ENCODE measurements around the gene EDC3.

Gene EDC3

GRCh38 chr15:74616996-74617395 lies 78.8 kb downstream of the EDC3 start:
- Histone ChIP-seq H4K8ac (ENCODE audit: low read depth, low read length) (no peak overlapping the region), H3K4me3 (ENCODE audit: low read length) (no peak overlapping the region), H2BK15ac (replicated peaks; ENCODE audit: low read depth) (no peak overlapping the region), H3K4me2 (ENCODE audit: low read length) (peak overlapping the region; percentile 90), H3K56ac (ENCODE audit: low read length) (peak overlapping the region; percentile 87), H2BK120ac (ENCODE audit: low read depth, low read length) (no peak overlapping the region), H2BK5ac (ENCODE audit: low read length) (no peak overlapping the region), H3K27me3 (ENCODE audit: insufficient read depth, low read length, poor library complexity) (no peaks in the 10 kb centered on the region), H3K27ac (ENCODE audit: low read depth, low read length) (no peak overlapping the region), H2AK5ac (ENCODE audit: low read length) (no peak overlapping the region), H3K36me3 (ENCODE audit: control insufficient read depth, insufficient read depth, low read length) (peaks cover under 1% of the 10 kb centered on the region), H3K9ac (ENCODE audit: low read length) (peak overlapping the region; percentile 96), H3K18ac (ENCODE audit: low read length) (no peak overlapping the region), H3K79me1 (ENCODE audit: low read length) (peaks cover 26% of the 10 kb centered on the region), H3K4me1 (ENCODE audit: control insufficient read depth, low read depth, low read length) (peaks cover 2% of the 10 kb centered on the region), H3K79me2 (ENCODE audit: control insufficient read depth, insufficient read depth, low read length) (peaks cover 33% of the 10 kb centered on the region), H3K4ac (ENCODE audit: low read depth, low read length) (no peak overlapping the region), H4K5ac (ENCODE audit: low read length) (no peak overlapping the region), H3K23ac (ENCODE audit: low read length) (no peak overlapping the region)
- DNase-seq: no peak

- no peak overlapping the region for H4K5ac ChIP-seq (ENCODE audit: low read length)
- no peaks in the 10 kb centered on the region for H3K27me3 ChIP-seq (ENCODE audit: insufficient read depth, low read length, poor library complexity)
- no peak overlapping the region for H3K27ac ChIP-seq (ENCODE audit: low read depth, low read length)
- H2BK15ac ChIP-seq (replicated peaks; ENCODE audit: low read depth): no peak overlapping the region
- WGBS (ENCODE audit: extremely low coverage, insufficient coverage, low lambda C conversion rate): no CpG with 5 or more reads among the region's 18 CpGs
- peak overlapping the region; percentile 67 for H3K23ac ChIP-seq (ENCODE audit: low read length)
- no peak for DNase-seq
- H3K79me1 ChIP-seq (ENCODE audit: low read length): peaks cover 22% of the 10 kb centered on the region
- H4K8ac ChIP-seq (ENCODE audit: low read depth, low read length): no peak overlapping the region
- H3K18ac ChIP-seq (ENCODE audit: low read length): no peak overlapping the region
- H2BK120ac ChIP-seq (ENCODE audit: low read depth, low read length): no peak overlapping the region
- H3K4me1 ChIP-seq (ENCODE audit: control insufficient read depth, low read depth, low read length): peaks cover 2% of the 10 kb centered on the region
- H3K36me3 ChIP-seq (ENCODE audit: control insufficient read depth, insufficient read depth, low read length): no peaks in the 10 kb centered on the region
- peak overlapping the region; percentile 90 for H3K4me2 ChIP-seq (ENCODE audit: low read length)
- H3K9ac ChIP-seq (ENCODE audit: low read length): peak overlapping the region; percentile 96
- H3K4me3 ChIP-seq (ENCODE audit: low read length): peak overlapping the region; percentile 85
- H3K56ac ChIP-seq (ENCODE audit: low read length): peak overlapping the region; percentile 87
- H3K79me2 ChIP-seq (ENCODE audit: control insufficient read depth, insufficient read depth, low read length): peaks cover 30% of the 10 kb centered on the region
- H2BK5ac ChIP-seq (ENCODE audit: low read length): no peak overlapping the region
- H2AK5ac ChIP-seq (ENCODE audit: low read length): no peak overlapping the region
- peak overlapping the region; percentile 22 for H3K4ac ChIP-seq (ENCODE audit: low read depth, low read length)
Observed at GRCh38 chr15:74616366-74616939, 79.4 kb downstream of the EDC3 start.

GRCh38 chr15:74615508-74616365 lies 80.1 kb downstream of the EDC3 start, which contains the start of gene CLK3:
Gene CLK3 (plus strand): TSS chr15:74615836. CDS start chr15:74619197, 3,361 bp downstream.
- Histone ChIP-seq H3K4me3 (ENCODE audit: low read length) (peak within 1 kb of the TSS; percentile 85), H3K56ac (ENCODE audit: low read length) (peak within 1 kb of the TSS; percentile 91), H3K23ac (ENCODE audit: low read length) (peak within 1 kb of the TSS; percentile 67), H3K27ac (ENCODE audit: low read depth, low read length) (peak within 1 kb of the TSS; percentile 93), H2BK120ac (ENCODE audit: low read depth, low read length) (no peak within 1 kb of the TSS), H3K9ac (ENCODE audit: low read length) (peak within 1 kb of the TSS; percentile 96), H2BK5ac (ENCODE audit: low read length) (no peak within 1 kb of the TSS), H4K8ac (ENCODE audit: low read depth, low read length) (no peak within 1 kb of the TSS), H2BK15ac (replicated peaks; ENCODE audit: low read depth) (no peak within 1 kb of the TSS), H3K27me3 (ENCODE audit: insufficient read depth, low read length, poor library complexity) (no peaks in the 10 kb centered on the region), H3K18ac (ENCODE audit: low read length) (peak within 1 kb of the TSS; percentile 46), H3K4ac (ENCODE audit: low read depth, low read length) (peak within 1 kb of the TSS; percentile 64), H2AK5ac (ENCODE audit: low read length) (no peak within 1 kb of the TSS), H3K79me1 (ENCODE audit: low read length) (peaks cover 20% of the 10 kb centered on the region), H3K79me2 (ENCODE audit: control insufficient read depth, insufficient read depth, low read length) (peaks cover 30% of the 10 kb centered on the region), H3K4me1 (ENCODE audit: control insufficient read depth, low read depth, low read length) (peaks cover 2% of the 10 kb centered on the region), H4K5ac (ENCODE audit: low read length) (no peak within 1 kb of the TSS), H3K36me3 (ENCODE audit: control insufficient read depth, insufficient read depth, low read length) (no peaks in the 10 kb centered on the region), H3K4me2 (ENCODE audit: low read length) (peak within 1 kb of the TSS; percentile 91)
- peak; percentile 97 for DNase-seq
- whole genome bisulfite sequencing (ENCODE audit: extremely low coverage, insufficient coverage, low lambda C conversion rate): no CpG with 5 or more reads among the region's 91 CpGs

- H2BK15ac ChIP-seq (replicated peaks; ENCODE audit: low read depth): no peak overlapping the region
- peak overlapping the region; percentile 24 for H3K18ac ChIP-seq (ENCODE audit: low read length)
- peak overlapping the region; percentile 91 for H3K56ac ChIP-seq (ENCODE audit: low read length)
- H3K4me1 ChIP-seq (ENCODE audit: control insufficient read depth, low read depth, low read length): peaks cover 2% of the 10 kb centered on the region
- no peak overlapping the region for H2AK5ac ChIP-seq (ENCODE audit: low read length)
- H2BK5ac ChIP-seq (ENCODE audit: low read length): no peak overlapping the region
- H3K23ac ChIP-seq (ENCODE audit: low read length): no peak overlapping the region
- no peak overlapping the region for H4K8ac ChIP-seq (ENCODE audit: low read depth, low read length)
- peaks cover 20% of the 10 kb centered on the region for H3K79me1 ChIP-seq (ENCODE audit: low read length)
- H3K4me2 ChIP-seq (ENCODE audit: low read length): peak overlapping the region; percentile 91
- H3K4ac ChIP-seq (ENCODE audit: low read depth, low read length): peak overlapping the region; percentile 64
- H3K4me3 ChIP-seq (ENCODE audit: low read length): peak overlapping the region; percentile 62
- peak overlapping the region; percentile 93 for H3K27ac ChIP-seq (ENCODE audit: low read depth, low read length)
- H3K27me3 ChIP-seq (ENCODE audit: insufficient read depth, low read length, poor library complexity): no peaks in the 10 kb centered on the region
- H3K9ac ChIP-seq (ENCODE audit: low read length): peak overlapping the region; percentile 90
- no CpG with 5 or more reads among the region's 76 CpGs for WGBS (ENCODE audit: extremely low coverage, insufficient coverage, low lambda C conversion rate)
- H3K79me2 ChIP-seq (ENCODE audit: control insufficient read depth, insufficient read depth, low read length): peaks cover 30% of the 10 kb centered on the region
- H3K36me3 ChIP-seq (ENCODE audit: control insufficient read depth, insufficient read depth, low read length): no peaks in the 10 kb centered on the region
- no peak overlapping the region for H4K5ac ChIP-seq (ENCODE audit: low read length)
- no peak overlapping the region for H2BK120ac ChIP-seq (ENCODE audit: low read depth, low read length)
- DNase-seq: peak; percentile 77
Observed at GRCh38 chr15:74614744-74615507, 80.9 kb downstream of the EDC3 start.

- no peak overlapping the region for H3K4me3 ChIP-seq (ENCODE audit: low read length)
- no peak overlapping the region for H4K8ac ChIP-seq (ENCODE audit: low read depth, low read length)
- H3K4ac ChIP-seq (ENCODE audit: low read depth, low read length): no peak overlapping the region
- no peak overlapping the region for H3K18ac ChIP-seq (ENCODE audit: low read length)
- peak overlapping the region; percentile 86 for H3K4me2 ChIP-seq (ENCODE audit: low read length)
- H3K56ac ChIP-seq (ENCODE audit: low read length): peak overlapping the region; percentile 75
- H2BK120ac ChIP-seq (ENCODE audit: low read depth, low read length): no peak overlapping the region
- peaks cover 30% of the 10 kb centered on the region for H3K79me2 ChIP-seq (ENCODE audit: control insufficient read depth, insufficient read depth, low read length)
- H3K27ac ChIP-seq (ENCODE audit: low read depth, low read length): no peak overlapping the region
- no peaks in the 10 kb centered on the region for H3K27me3 ChIP-seq (ENCODE audit: insufficient read depth, low read length, poor library complexity)
- H3K79me1 ChIP-seq (ENCODE audit: low read length): peaks cover 20% of the 10 kb centered on the region
- H3K9ac ChIP-seq (ENCODE audit: low read length): peak overlapping the region; percentile 69
- no peak overlapping the region for H2BK15ac ChIP-seq (replicated peaks; ENCODE audit: low read depth)
- WGBS (ENCODE audit: extremely low coverage, insufficient coverage, low lambda C conversion rate): no CpG with 5 or more reads among the region's 38 CpGs
- H4K5ac ChIP-seq (ENCODE audit: low read length): no peak overlapping the region
- peaks cover 2% of the 10 kb centered on the region for H3K4me1 ChIP-seq (ENCODE audit: control insufficient read depth, low read depth, low read length)
- H3K36me3 ChIP-seq (ENCODE audit: control insufficient read depth, insufficient read depth, low read length): no peaks in the 10 kb centered on the region
- no peak overlapping the region for H3K23ac ChIP-seq (ENCODE audit: low read length)
- no peak overlapping the region for H2AK5ac ChIP-seq (ENCODE audit: low read length)
- H2BK5ac ChIP-seq (ENCODE audit: low read length): no peak overlapping the region
- peak; percentile 28 for DNase-seq
Observed at GRCh38 chr15:74613953-74614743, 81.7 kb downstream of the EDC3 start.
